ENCODE data around the gene MAPK6.

- no peak for TF ChIP-seq IRF5 (IDR thresholded peaks at IDR 0.05; ENCODE audit: borderline replicate concordance)
- no peak for TF ChIP-seq MAX (IDR thresholded peaks at IDR 0.05; ENCODE audit: low read depth, low read length)
Observed at GRCh38 chr15:52050416-52050815, 31.4 kb downstream of the MAPK6 start.

Data from GM12878 (cell line).